Activated T-cell treated with anti-CD3 and anti-CD28 coated beads for 4 hours (primary cell): ENCODE results near the gene TSHZ1.

Source experiments
- DNase-seq: peaks from one replicate; pipeline ENCODE4 v3.0.0-alpha.2; 2020

TSHZ1 gene

GRCh38 chr18:75223687-75224347 is 13.2 kb downstream of the TSHZ1 start:
- DNase-seq: no peak

GRCh38 chr18:75226286-75226955 is 15.8 kb downstream of the TSHZ1 start:
- no peak for DNase-seq

GRCh38 chr18:75226956-75227316 is 16.3 kb downstream of the TSHZ1 start:
- DNase-seq: no peak

GRCh38 chr18:75227535-75228296 is 17.1 kb downstream of the TSHZ1 start:
- DNase-seq: no peak

DNA sequence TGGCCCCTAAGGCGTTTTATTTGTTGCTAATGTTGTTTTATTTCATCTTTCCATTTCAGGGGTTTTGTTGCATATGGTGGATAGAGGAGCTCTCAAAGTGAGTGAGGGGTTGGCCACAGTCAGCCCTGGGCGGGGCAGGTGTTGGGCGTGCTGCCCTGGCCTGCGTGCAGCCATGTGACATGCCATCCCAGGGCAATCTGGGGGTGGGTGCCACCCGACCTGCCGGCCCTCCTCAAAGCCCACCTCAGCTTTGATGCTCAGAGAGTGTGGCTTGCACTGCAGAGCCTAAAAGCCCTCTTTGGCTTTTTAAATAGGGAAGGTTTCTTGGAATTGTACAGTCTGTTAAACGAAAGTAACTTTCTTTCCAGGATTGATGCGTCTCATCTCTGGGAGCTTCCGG is 18.4 kb downstream of the TSHZ1 start:
- no peak for DNase-seq

- no peak for DNase-seq
Observed at GRCh38 chr18:75229437-75229836, 18.8 kb downstream of the TSHZ1 start.

DNA sequence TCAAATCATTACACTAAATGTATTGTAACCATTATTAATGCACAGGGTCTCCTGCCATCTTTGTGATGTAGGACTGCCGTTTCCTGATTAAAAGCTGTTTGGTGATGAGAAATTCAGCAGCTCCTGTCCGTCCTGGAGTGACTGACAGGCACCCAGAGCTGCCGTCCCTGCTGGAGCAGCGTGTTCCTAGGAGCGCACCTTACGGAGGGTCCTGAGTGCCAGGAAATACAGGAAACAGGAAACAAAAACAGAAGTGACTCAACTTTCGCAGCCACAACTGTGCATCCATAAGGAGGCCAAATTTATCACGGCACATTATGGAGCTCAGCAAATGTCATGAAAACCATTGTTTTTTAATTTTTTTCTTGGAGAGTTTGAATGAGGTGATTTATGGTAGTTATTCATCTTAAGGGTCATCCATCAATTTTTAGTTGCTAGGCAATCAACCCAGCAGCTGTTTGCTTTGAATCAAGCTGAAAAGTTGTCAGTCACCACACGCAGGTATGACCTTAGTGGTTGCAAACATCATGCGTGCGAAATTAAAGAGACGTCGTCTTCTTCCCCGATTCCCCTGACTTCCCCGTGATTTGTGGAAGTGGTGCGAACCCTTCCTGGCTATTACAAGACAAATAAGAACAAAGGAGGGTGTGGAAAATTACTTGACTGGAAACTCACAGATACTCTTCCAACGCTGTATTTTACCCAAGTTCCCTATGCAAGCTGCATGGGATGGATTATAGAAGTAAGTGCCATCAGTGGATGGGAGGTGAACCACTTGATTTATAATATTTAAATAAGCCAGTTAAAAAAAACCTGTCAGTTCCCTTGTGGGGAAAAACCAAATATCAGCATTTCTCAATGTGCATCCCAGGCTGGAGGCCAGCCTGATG is 19.8 kb downstream of the TSHZ1 start:
- no peak for DNase-seq

GRCh38 chr18:75231053-75231406 is 20.4 kb downstream of the TSHZ1 start:
- no peak for DNase-seq

DNA sequence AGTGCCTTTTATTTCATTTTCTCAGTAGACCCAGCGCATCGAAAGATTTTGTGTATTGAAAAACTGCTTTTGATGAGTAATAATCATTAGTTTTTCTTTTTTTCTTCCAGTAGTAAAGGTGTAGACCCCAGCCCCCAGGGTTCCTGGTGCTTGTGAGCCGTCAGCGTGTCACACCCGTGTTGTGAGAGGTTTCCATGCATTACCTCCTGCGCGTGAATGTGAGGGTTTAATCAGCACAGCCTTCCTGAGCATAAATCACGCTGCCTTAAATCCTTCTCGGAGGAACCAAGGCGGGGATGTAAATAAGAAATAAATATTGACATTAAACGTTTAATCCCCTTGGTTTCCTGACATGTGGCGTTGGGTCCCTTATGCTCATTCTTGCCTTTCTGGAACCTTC is 24.3 kb downstream of the TSHZ1 start:
- no peak for DNase-seq

DNA sequence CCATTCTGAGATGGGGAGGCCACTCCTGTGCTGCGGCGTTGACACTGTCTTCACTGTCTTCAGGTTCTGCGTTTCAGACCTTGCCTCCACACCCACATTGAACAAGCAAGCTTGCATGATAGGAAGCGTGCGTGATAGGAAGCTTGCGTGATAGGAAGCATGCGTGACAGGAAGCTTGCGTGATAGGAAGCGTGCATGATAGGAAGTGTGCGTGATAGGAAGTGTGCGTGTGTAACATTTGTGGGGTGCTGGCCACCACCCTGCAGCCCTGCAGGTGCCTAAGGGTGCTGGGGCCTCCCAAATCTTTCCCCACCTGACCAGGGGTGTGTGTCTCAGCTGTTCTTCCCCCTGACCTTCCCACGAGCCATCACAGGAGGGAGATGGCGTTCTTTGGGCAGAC is 25.3 kb downstream of the TSHZ1 start:
- no peak for DNase-seq

DNA sequence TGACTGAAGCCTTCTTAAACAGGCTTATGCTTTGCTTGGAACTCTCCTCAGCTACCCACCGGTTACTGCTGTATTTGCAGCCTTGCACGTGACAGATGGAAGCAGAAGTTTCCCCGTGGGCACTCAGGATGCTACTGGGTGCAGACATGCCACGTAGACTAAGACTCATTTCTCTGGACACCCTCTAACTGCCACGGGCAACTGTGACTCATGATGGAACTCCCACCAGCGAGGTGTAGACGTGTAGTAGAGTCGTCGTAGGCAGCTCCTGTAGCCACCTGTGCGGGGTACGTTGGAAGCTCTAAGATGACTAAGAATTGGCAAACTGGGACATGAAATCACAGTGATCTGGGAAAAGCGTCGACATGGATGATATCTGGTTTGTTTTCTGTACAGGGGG is 27.5 kb downstream of the TSHZ1 start:
- DNase-seq: no peak

GRCh38 chr18:75238786-75239185 is 28.2 kb downstream of the TSHZ1 start:
- no peak for DNase-seq

DNA sequence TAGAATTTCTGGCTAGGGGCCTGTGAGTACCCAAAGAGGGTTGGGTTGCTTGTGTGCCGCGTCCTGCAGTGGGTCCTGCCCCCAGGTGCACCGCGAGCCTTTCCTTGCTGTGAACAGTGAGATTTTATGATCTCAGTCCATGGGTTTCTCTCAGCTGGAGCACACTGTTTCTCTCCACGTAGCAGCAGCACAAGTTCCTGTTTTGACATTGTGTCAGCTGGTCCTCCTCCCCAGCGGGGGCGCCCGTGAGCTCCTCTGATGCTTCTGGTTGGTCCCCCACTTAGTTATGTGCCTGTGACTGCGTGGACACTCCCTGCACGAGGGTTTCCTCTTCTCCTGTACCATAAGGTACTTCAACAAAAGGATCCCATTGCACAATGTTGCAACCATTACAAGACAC is 29.8 kb downstream of the TSHZ1 start:
- no peak for DNase-seq

DNA sequence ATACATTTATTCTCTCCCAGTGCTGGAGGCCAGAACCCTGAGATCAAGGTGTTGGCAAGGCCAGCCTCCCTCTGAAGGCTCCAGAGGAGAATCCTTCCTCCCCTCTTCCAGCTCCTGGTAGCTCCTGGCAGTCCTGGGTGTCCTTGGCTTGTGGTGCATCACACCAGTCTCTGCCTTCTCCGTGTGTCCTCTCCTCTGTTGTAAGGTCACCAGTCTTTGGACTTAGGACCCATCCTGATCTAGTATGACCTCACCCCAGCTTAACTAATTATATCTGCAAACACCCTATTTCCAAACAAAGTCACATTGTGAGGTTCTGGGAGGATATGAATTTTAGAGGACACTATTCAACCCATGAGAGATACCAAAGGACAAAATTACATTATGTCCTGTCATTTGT is 31.1 kb downstream of the TSHZ1 start:
- no peak for DNase-seq

GRCh38 chr18:75244351-75245313 is 34.0 kb downstream of the TSHZ1 start:
- no peak for DNase-seq

- DNase-seq: no peak
Observed at GRCh38 chr18:75246721-75247610, 36.4 kb downstream of the TSHZ1 start.

DNA sequence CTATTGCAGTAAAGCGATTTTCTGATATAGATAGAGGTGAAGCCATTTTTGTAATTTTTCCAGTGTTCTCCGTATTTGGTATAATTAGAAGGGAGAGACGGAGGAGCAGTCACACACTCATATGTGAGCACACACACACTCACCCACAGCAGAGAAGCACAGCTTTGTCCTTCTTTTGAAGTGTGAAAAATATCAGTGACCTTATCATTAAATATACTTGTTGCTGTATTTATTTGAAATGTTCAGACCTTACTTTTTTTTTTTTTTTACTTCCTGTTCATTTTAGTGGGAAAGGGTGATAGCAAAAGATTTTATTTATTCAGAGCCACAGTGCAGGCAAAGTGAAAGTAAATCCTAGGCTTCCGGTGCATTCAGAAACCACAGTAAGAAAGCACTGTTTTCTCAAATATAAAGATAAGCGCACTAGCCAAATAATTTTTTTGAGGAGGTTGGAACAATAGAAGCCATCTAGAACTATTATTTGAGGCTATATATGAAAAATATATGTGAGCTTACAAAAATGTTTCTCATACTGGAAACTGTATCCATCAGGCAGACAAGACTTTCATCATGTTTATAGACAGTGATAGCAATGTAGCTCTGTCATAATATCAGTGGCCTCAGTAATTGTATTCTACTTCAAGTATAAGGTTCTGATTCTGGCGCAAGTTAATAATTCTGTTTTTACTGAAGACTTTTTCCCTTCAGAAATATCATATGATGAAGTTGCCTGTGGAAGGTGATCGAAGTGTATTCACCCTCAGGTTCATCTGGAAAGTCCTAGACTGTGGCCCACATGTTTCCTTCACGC is 37.2 kb downstream of the TSHZ1 start:
- DNase-seq: no peak

- no peak for DNase-seq
Observed at GRCh38 chr18:75248426-75249174, 38.0 kb downstream of the TSHZ1 start.

DNA sequence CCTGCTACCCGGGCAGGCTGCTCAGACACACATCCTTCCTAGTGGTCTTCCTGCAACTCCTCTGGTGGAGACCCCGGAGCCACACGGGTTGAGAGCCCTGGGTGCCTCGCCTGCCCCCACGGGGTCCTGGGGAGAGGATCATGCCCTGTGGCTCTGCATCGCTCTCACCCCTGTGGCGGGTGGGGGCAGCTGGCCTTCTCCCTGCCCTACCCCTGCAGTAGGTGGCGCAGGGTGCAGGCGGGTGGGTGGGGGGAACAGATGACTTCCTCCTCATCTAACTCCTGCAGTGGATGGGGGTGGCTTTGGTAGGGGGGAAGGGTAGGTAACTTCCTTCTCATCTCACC is 38.5 kb downstream of the TSHZ1 start:
- no peak for DNase-seq
